ENCODE data around the gene PLCB1.

DNA sequence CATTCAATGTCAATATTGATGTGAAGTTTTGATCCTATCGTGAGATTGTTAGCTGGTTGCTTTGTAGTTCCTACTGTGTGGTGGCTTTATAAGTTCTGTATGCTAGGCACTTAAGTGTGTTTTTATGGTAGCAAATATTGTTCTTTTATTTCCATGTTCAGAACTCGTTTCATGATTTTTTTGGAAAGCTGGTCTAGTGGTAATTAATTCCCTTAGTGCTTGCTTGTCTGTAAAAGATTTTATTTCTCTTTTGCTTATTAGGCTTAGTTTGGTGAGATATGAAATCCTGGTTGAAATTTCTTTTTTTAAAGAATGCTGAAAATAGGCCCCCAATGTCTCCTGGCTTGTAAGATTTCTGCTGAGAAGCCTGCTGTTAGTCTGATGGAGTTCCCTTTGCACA is 27.8 kb upstream of the PLCB1 start:
- no peak for TF ChIP-seq CTCF (IDR thresholded peaks at IDR 0.05; ENCODE audit: poor library complexity)
- TF ChIP-seq EZH2 (IDR thresholded peaks at IDR 0.05; ENCODE audit: borderline replicate concordance) = no peak

Data from hepatocyte (in vitro differentiated cells).